BE2C (cell line): Measurements from ENCODE around the gene CSNK2A1.
"Not testable (repeated sequence)": the region's sequence is repeated elsewhere in the genome, so short reads cannot be mapped to it uniquely, and the experiment has no call there.

Experiments used
- DNase-seq: peaks from one replicate; pipeline ENCODE4 v3.0.0-alpha.2; 2020
- H3K27me3 ChIP-seq: fragments of 250-450 bp; sonication (Bioruptor Pico); 2 replicates; pipeline ENCODE4 v1.5.1; 2020; ENCODE audit warnings: mild to moderate bottlenecking
- H3K36me3 ChIP-seq: fragments of 250-450 bp; sonication (Bioruptor Pico); 2 replicates; pipeline ENCODE4 v1.5.1; 2020; ENCODE audit warnings: mild to moderate bottlenecking
- H3K4me1 ChIP-seq: fragments of 250-450 bp; sonication (Bioruptor Pico); 2 replicates; pipeline ENCODE4 v1.5.1; 2020
- H3K4me3 ChIP-seq: 2 replicates; pipeline ENCODE4 v1.5.1; 2011; ENCODE audit warnings: low read depth, low read length
- H3K9me3 ChIP-seq: fragments of 250-450 bp; sonication (Bioruptor Pico); 2 replicates; pipeline ENCODE4 v1.5.1; 2020
- CTCF ChIP-seq: IDR thresholded peaks from 2 replicates; pipeline ENCODE4 v1.5.1; 2012; ENCODE audit warnings: mild to moderate bottlenecking, low read depth, low read length

The CSNK2A1 gene

GRCh38 chr20:584161-584970, 40.8 kb upstream of the CSNK2A1 start:
- TF ChIP-seq CTCF, result no peak
- DNase-seq, result no peak

GRCh38 chr20:582204-582603, 38.6 kb upstream of the CSNK2A1 start:
- Histone ChIP-seq H3K4me1 (no peaks in the 10 kb centered on the region), H3K36me3 (no peaks in the 10 kb centered on the region), H3K4me3 (no peak overlapping the region), H3K27me3 (no peaks in the 10 kb centered on the region), H3K9me3 (no peaks in the 10 kb centered on the region)
- TF ChIP-seq CTCF, result no peak
- no peak for DNase-seq

More at GRCh38 chr20:584161-584970, 40.8 kb upstream of the CSNK2A1 start:
- no peaks in the 10 kb centered on the region for H3K4me1 ChIP-seq
- H3K4me3 ChIP-seq, result no peak overlapping the region
- no peaks in the 10 kb centered on the region for H3K9me3 ChIP-seq
- no peaks in the 10 kb centered on the region for H3K36me3 ChIP-seq
- no peaks in the 10 kb centered on the region for H3K27me3 ChIP-seq

GRCh38 chr20:578940-579690, 35.5 kb upstream of the CSNK2A1 start:
- not testable (repeated sequence) for H3K36me3 ChIP-seq, H3K9me3 ChIP-seq, H3K4me1 ChIP-seq, DNase-seq, H3K4me3 ChIP-seq, H3K27me3 ChIP-seq

GRCh38 chr20:577167-577791, 33.7 kb upstream of the CSNK2A1 start:
- DNase-seq, result peak; percentile 21
- Histone ChIP-seq H3K4me3 (no peak overlapping the region), H3K4me1 (no peaks in the 10 kb centered on the region), H3K27me3 (no peaks in the 10 kb centered on the region; the same call in 1 of the 2 replicates), H3K36me3 (no peaks in the 10 kb centered on the region), H3K9me3 (no peaks in the 10 kb centered on the region)
- TF ChIP-seq CTCF, result peak; percentile 63

GRCh38 chr20:576156-576555, 32.6 kb upstream of the CSNK2A1 start:
- TF ChIP-seq CTCF, result no peak
- Histone ChIP-seq H3K36me3 (no peaks in the 10 kb centered on the region), H3K9me3 (no peaks in the 10 kb centered on the region), H3K4me3 (no peak overlapping the region), H3K27me3 (no peaks in the 10 kb centered on the region; the same call in 1 of the 2 replicates), H3K4me1 (no peaks in the 10 kb centered on the region)
- DNase-seq, result no peak

- no peaks in the 10 kb centered on the region for H3K4me1 ChIP-seq
- TF ChIP-seq CTCF, result no peak
- no peaks in the 10 kb centered on the region; the same call in 1 of the 2 replicates for H3K27me3 ChIP-seq
Measured at GRCh38 chr20:575230-575629, 31.6 kb upstream of the CSNK2A1 start.

More at GRCh38 chr20:575230-575629, 31.6 kb upstream of the CSNK2A1 start:
- H3K36me3 ChIP-seq, result no peaks in the 10 kb centered on the region
- no peak overlapping the region for H3K4me3 ChIP-seq
- no peaks in the 10 kb centered on the region for H3K9me3 ChIP-seq
- DNase-seq, result no peak
